NCI-H748 (cell line): Measurements from ENCODE around the gene FOXS1.
"Not testable (repeated sequence)": the region's sequence is repeated elsewhere in the genome, so short reads cannot be mapped to it uniquely, and the experiment has no call there.

Experiments
- DNase-seq: peaks from one replicate; lab custom pipeline; 2025; ENCODE audit not compliant: unreplicated experiment; lab: John Stamatoyannopoulos, UW

Gene FOXS1

DNA sequence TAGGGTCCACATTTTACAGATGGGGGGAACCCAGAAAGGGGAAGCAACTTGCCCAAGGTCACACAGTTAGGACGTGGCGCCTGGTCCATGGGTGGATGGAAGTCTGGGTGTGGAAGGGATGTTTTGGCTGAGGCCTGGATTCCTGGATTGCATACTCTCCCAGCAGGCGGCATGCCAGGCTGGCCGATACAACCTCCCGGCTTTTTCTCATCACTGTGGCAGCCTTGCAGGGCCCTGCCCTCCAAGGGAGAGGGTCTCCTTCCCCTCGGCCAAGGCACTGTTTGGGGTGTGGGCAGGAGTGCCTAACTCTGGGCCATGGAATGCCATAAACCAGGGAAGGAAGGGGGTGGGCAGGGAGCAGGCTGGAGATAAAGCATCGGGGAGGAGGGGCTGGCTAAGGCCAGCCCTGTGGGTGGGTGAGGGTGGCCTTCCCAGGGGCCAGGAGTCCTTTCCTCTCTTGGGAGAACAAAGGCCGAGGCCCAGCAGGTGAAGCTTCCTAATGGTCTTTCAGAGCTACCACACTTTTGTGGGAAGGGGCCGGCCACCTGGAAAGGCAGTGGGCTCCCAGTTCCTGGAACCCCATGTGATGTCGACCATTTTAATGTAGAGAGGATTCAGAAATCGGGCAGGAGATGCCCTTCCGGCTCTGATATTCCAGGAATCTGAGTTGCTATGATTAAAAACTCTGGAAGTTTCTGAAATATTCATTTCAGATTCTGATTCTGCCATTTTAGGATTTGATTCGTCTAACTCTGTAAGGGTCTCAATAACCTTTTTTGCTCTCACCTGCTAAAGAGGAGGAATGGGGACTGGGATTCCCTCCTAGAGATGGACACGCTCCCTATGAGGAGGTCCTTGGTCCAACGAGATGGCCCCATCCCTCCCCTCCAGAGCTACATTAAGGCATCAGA is 4.2 kb downstream of the FOXS1 start:
- no peak for DNase-seq

DNA sequence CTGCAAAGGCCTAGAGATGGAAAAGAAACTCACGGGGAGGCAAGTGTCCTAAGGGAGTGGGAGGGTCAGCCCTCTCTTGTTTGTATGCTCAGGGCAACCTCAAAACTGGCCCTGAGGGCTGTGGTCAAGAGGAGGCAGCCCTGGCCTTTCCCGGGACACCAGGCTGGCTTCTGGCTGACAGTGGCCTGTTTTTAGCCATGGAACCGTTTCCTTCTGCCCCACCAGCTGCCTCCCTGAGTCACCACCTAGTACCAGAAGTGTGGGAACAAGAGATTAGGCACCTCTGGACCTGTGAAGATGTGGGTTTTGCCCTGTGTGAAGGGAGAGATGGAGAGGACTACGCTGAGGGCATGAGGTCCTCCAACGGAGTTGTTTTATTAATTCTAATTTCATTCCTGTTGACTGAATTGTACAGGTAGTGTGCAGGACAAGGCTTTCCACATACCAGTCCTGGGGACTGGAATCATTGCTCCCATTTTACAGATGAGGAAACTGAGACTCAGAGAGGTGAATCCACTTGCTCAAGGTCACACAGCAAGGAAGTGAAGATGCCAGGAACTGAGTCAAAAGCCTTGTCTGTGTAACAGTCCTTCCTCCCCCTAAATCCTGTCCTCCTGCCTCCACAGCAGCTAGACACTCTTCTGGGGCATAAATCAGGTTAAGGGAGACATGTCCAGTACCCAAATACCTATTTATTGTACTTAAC is 5.5 kb downstream of the FOXS1 start:
- no peak for DNase-seq

DNA sequence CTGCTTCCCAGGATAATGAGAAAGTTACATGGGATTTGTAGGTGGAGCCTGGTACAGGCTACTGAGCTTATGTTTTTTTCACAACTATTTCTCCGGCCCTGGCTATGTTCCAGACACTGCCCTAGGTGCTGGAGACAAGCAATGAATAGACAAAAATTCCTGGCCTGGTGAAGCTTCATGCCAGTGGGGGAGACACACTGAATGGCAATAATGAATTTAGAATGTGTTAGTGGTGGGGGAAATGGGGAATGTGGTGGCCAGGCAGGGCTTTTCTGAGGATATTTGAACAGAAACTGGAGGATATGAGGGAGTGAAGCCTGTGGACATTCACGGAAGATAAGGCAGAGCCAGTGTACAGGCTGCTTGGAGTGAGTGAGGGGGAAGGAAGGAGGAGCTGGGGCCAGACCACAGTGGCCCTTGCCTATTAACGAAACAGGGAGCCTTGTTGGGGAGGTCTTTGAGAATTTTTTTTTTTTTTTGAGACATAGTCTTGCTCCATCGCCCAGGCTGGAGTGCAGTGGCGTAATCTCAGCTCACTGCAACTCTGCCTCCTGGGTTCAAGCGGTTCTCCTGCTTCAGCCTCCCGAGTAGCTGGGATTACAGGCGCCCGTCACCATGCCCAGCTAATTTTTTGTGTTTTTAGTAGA is 6.6 kb downstream of the FOXS1 start:
- DNase-seq = no peak

DNA sequence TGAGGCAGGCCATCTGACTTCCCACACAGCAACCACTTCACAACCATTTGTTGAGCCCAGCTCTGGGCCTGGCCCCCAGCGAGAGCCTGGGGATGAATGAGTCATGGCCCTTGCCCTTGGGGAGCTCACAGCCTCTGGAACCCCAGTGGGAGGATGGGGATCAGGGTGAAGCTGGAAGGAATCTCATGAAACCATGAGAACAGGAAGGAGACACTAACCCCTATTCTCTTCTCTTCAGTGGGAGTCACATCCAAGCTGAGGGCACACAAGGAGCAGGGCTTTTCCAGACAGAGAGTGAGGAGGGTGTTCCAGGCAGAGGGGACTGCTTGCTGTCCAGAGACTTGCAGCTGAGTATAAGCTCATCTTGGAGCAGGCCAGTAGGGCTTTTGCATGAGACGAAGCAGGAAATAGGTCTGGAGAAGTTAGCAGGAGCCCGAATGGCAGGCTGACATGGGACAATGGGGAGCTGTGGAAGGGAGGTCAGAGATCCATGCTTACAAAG is 7.5 kb downstream of the FOXS1 start:
- no peak for DNase-seq

DNA sequence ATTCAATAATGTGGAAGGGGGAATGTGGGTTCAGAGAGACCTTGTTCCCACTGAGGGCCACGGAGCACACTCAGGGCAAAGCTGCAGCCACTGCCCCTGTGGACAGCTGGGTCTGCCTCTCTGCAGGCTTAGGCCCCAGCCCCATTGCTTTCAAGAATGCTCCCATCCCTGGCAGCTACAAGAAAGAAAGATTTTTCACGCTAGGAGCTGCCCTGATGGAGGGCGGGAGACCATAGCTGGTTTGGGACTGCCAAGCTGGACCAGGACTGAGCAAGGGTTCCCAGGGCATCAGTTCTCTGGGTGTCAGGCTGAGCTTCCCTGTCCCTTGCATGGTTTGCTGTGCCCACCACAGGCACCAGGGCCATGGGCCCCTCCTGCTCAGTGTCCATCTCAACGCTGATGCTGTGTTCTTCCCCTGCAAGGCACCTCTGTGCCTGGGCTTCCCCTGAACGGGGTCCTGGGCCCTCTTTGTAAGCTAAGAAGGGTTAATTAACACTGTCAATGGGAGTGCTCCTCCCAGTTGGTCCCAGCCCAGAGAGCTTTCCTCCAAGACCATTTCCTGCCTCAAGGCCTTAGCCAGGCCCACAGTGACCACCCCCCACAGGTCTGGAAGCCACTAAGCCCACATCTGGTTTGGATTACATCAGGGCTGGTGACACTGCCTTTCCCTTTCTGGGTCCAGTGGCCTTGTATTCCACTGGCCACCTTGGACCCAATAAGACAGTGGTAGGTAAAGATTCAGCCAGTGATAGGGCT is 8.4 kb downstream of the FOXS1 start:
- no peak for DNase-seq

DNA sequence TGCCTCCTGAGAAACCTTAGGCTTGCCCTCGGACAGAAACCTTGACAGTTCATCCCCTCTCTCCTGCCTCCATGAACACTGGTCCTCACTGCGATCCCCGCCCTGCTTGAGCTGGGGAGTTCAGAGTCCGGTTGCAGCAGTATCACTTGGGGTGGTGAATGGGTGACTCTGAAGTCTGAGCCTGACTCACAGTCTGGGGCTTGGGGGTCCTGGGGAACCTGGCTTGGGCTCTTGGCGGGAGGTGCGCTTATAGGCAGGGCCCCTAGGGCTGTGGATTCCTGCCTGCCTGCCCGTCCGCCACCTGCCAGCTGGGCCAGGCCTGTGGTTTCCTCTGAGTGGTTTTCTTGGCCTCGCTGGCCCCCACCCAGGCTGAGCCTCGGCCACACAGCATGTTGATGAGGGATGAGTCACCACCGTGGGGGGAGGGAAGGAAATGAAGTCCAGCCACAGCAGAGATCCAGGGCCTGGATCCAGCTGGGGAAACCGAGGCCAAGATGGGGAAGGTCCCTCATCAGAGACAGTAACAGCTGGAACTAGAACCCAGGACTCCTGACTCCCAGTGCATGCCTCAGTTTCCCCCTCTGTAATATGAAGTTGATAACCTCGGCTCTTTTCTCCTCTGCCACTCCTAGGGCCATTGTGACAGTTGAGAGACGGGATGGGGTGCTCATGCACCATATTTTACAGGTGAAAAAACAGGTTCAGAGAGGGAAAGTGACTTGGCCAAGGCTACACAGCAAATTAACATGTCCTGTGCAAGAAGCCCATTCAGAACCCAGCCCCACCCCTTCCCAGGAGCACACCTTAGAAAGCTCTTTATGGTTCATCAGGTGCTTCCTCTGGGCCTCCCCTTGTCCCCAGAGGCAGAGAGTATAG is 9.2 kb downstream of the FOXS1 start:
- no peak for DNase-seq

DNA sequence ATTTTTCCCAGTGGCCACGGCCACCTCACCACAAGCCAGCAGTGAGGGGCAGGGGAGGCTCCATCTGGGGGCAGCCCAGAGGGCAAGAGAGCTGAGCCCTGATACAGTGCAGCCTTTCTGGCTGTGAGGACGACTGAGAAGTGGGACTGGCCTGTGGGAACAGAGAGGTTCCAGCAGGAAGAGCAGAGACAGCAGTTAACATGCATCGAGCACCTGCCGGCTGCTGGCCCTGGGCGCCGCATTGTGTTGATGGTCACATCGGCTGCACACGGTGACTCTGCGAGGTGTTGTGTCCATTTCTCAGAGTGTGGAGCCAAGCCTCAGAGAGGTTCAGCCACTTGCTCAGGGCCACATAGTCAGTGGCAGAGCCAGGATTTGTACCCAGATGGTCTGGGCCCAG is 9.8 kb downstream of the FOXS1 start:
- no peak for DNase-seq

DNA sequence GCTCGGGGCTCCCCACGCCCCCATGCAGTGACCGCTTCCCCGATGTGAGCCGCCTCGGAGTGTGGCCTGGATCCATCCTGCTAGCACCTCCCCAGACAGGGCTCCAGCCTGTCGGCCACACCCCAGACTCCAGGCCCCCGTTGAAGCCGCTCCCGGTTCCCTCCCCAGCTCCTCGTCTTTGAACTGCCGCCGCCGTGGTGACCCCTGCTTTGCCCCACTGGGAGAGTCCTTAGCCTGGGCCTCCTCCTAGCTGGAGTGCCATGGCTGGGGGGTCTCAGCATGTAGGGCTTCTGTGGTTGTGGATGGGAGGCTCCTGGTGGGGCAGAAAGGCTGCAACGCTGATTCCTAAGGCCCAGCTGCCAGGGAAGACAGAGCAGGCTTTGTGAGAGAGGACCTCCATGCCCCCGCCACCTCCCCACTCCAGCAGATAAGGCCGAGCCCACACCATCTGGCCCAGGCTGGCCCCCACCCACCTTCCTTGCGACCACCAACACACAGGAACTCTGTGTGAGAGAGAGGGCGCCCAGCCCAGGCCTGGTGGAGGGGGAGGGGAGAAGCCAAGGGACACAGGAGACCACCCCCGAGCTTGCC is 11.4 kb downstream of the FOXS1 start:
- DNase-seq = no peak

DNA sequence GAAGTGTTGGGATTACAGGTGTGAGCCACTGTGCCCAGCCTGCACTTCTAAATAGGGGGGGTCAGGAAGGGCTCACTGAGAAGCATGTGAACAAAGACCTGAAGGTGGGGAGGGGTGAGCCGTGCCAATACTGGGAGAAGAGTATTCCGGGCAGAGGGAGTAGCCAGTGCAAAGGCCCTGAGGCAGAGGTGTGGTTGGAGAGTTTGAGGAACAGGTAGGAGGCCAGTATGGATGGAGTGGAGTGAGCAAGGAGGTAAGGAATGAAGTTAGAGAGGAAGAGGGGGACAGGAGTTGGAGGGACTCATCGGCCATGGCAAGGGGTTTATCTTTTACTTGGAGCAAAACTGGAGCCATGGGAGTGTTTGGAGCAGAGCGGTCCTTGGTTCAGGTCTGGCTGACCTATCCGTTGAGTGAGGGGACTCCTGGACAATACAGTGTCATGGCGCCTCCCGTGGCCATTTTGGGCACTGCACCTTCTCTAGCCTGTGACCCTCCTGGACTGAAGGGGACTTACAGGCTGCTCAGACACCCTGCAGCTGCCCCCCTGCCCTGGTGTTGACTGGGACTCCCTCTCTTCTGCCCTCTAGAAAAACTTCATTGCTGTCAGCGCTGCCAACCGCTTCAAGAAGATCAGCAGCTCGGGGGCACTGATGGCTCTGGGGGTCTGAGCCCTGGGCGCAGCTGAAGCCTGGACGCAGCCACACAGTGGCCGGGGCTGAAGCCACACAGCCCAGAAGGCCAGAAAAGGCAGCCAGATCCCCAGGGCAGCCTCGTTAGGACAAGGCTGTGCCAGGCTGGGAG is 12.1 kb downstream of the FOXS1 start:
- DNase-seq = peak; percentile 41

DNA sequence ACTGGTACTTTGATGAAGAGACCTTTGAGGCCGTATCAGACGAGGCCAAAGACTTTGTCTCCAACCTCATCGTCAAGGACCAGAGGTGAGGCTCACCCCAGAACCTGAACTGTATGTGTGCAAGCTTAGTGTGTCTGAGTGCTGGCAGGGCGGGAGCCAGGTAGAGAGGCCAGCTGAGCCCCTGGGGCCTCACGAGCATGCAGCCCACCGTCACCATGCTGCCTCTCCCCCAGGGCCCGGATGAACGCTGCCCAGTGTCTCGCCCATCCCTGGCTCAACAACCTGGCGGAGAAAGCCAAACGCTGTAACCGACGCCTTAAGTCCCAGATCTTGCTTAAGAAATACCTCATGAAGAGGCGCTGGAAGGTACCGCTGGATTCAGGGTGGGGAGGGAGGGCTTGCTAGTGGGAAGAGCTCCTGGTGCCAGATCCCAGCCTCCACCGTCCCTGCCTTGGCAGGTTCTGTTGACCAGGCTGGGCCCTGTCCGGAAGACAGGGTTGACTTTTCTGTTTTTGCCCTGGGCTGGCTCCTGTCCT is 13.6 kb downstream of the FOXS1 start:
- no peak for DNase-seq

DNA sequence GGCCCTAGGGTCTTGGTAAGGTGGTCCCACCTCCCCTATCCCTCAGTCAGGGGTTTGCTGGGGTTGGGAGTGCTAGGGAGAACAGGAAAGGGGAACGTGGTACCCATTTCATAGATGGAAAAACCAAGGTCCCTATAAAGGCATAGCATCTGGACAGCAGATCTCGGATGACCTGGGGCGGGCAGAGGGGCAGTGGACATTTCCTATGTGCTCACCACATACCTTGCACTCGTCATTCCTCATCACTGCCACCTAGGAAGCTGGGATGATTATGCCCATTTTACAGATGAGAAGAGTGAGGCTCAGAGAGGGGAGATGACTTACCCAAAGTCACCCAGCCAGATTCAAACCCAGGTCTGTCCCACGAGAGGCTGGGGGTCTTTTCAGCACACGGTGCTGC is 14.2 kb downstream of the FOXS1 start:
- DNase-seq = no peak

DNA sequence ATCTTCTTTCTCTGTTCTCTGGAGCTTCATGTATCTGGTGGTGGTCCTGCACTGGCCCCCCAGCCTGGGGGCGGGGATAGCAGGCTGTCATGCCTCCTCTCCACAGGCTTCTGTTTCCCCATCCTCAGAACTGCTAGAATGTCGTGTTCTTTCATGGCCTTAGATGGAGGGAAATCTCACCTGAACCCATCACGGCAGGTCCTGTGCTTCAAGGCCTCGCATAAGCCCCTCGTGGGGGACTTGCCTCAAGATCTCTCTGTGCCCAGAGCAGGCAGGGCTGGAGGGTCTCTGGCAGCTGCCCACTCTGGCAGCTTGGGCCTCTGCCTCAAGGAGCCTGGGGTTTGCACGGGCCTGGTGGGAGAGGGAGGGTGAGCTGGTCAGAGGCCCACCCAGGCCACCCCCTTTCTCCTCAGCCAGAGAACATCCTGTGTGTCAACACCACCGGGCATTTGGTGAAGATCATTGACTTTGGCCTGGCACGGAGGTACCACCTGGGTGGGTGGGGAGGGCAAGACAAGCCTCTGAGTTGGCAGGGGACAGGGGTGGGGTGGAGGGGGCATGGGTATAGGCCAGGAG is 14.9 kb downstream of the FOXS1 start:
- DNase-seq = no peak

DNA sequence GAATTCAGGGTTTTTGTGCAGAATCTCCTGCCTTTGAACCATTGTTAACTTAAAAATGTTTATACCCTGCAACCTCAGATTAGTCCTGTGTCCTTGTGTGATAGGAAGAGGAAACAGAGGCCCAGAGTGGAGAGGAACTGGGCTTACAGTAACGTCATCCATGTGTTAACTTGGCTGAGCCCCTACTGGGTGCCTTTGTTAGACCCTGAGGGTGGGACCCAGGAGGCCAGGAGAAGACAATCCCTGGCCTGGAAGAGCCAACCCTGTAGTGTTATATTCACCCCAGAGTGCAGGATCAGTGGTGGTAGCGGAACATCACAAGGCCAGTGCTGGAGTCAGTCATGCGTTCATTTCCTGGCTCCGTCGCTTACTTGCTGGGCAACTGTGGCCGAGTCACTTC is 15.7 kb downstream of the FOXS1 start:
- DNase-seq = no peak

DNA sequence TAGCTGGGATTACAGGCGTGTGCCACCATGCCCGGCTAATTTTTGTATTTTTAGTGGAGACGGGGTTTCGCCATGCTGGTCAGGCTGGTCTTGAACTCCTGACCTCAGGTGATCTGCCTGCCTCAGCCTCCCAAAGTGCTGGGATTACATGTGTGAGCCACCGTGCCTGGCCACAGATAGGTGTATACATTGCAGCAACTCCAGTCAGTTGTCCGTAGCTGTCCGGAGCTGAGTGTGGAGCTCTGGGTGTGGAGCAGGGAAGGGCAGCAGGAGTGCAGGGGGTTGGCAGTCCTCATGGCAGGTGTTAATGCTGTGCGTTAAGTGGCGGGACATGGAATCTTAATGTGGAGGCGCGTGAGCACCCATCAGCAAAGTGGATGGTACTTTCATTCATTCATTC is 17.4 kb downstream of the FOXS1 start:
- DNase-seq = not testable (repeated sequence)

DNA sequence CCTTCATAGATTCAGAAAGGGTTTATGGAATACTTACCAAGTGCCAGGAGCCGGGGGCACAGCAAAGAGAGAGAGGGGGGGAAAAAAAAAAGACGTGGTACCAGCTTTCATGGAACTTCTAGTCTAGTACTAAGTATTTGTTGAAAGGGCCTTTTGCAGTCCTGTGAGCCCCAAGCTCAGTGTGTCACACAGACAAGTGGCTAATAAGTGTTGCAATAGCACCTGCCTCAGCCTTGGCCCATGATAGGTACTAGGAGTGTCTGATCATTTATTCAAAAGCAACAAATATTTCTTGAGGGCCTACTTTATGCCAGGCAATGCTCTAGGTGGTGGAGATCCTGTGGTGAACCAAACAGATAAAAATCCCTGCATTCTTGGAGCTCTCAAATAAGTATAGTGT is 18.3 kb downstream of the FOXS1 start:
- DNase-seq = no peak

DNA sequence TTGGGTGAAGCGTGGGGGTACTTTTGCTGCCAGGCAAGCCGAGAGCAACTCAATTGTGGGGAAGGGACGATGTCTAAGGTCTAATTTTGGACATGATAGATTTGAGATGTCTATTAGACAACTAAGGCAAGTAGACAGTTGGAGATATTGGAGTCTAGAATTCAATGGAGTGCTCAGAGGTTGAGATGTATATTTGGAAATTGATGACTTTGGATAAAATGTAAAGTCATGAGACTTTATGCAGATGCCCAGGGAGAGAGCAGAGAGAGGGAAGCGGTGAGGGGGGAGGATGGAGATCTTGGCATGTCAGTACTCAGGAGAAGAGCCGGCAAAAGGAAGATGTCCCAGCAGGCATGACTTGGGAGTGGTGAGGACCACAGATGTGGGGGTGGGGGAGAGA is 19.3 kb downstream of the FOXS1 start:
- DNase-seq = no peak

DNA sequence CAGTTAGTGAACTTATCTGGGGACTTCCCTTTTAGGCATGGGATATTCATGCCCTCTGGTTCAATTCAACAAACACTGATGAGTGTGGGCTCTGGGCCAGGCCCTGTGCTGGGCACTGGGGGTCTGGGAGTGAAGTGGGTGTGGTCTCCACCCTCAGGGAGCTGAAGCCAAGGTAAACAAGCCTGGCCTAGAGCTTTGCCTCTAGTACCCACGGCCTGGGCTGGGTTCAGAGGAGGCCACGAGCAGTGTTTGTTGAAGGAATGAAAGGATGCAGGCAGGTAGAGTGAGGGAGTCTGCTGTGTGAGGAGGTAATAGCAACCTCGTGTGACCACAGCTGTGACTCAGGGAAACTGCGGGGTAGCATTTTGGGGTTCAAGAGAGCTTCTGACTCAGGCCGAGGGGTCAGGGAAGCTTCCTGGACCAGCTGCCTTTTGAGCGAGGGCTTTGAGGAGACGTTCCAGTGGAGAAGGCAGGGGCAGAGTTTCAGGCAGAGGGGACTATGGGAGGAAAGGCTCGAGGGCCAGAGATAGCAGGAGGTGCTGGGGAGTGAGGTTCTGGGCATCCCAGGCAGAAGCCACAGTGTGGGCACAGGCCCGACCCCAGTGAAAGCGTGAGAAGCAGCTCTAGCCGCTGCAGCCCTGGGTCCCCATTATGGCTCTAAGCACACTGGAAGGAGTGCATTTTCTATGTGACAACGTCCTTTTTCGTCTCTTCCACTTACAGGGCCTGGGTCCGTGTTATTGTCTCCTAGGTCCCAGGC is 20.7 kb downstream of the FOXS1 start:
- no peak for DNase-seq

DNA sequence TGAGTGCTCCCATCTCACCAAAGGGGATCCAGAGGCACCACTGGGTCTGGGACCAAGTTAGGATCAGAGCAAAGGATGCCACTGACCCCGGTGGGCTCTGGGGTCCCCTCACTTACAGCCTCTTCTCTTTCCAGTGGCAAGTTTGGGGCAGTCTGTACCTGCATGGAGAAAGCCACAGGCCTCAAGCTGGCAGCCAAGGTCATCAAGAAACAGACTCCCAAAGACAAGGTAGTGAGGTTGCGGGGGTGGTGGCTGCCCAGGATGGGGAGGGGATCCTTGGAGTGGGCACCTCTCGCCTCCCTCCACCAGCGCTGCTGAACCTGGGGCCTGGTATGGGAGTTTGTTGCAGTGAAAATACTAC is 21.3 kb downstream of the FOXS1 start:
- DNase-seq = no peak
